Nephron (organoid): Measurements from ENCODE around the gene MSI2.

Source experiments
- H3K27ac Mint-ChIP-seq, 3 experiments: 2 replicates each; pipeline ENCODE4 v1.8.0; 2020; ENCODE audit warnings: mixed read lengths in 3 of 3, mild to moderate bottlenecking in 2 of 3, moderate library complexity in 1 of 3
- H3K27me3 Mint-ChIP-seq: 2 replicates; pipeline ENCODE4 v1.8.0; 2021; ENCODE audit warnings: low read depth, mild to moderate bottlenecking, moderate library complexity, mixed read lengths
- H3K36me3 Mint-ChIP-seq: 2 replicates; pipeline ENCODE4 v1.8.0; 2020; ENCODE audit warnings: low read depth, mixed read lengths
- H3K4me1 Mint-ChIP-seq: 2 replicates; pipeline ENCODE4 v1.8.0; 2020; ENCODE audit warnings: mixed read lengths
- H3K4me3 Mint-ChIP-seq, 3 experiments: 2 replicates each; pipeline ENCODE4 v1.8.0; 2020; ENCODE audit warnings: mild to moderate bottlenecking in 3 of 3, mixed read lengths in 3 of 3, moderate library complexity in 2 of 3
- H3K9me3 Mint-ChIP-seq: 2 replicates; pipeline ENCODE4 v1.8.0; 2020; ENCODE audit warnings: mixed read lengths
- CTCF ChIP-seq, 3 experiments: fragments of 200-600 bp; sonication (generic); IDR thresholded peaks; one replicate each; pipeline ENCODE4 v1.5.0; 2021; ENCODE audit warnings: antibody characterized with exemption in 3 of 3; ENCODE audit not compliant: unreplicated experiment in 3 of 3

Gene MSI2

GRCh38 chr17:57720386-57721035 is 464.2 kb downstream of the MSI2 start:
- Mint-ChIP-seq H3K36me3 (no peaks in the 10 kb centered on the region), H3K9me3 (no peaks in the 10 kb centered on the region), H3K4me3 (no peak overlapping the region), H3K27ac (no peak overlapping the region), H3K4me1 (peaks cover 29% of the 10 kb centered on the region), H3K27me3 (peaks cover 64% of the 10 kb centered on the region)
- TF ChIP-seq CTCF (IDR thresholded peaks at IDR 0.05; ENCODE audit: unreplicated experiment in 3 of 3): no peak

- Mint-ChIP-seq H3K9me3 (no peaks in the 10 kb centered on the region), H3K4me1 (peaks cover 30% of the 10 kb centered on the region), H3K27ac (peak overlapping the region; percentile 61 to 84 (median 69)), H3K4me3 (peak overlapping the region in 1 of 3 experiments; percentile 42), H3K27me3 (peaks cover 58% of the 10 kb centered on the region), H3K36me3 (no peaks in the 10 kb centered on the region)
- TF ChIP-seq CTCF (IDR thresholded peaks at IDR 0.05; ENCODE audit: unreplicated experiment in 3 of 3): no peak
These were observed 465.8 kb downstream of the MSI2 start for GRCh38 chr17:57721967-57722703.

- TF ChIP-seq CTCF (IDR thresholded peaks at IDR 0.05; ENCODE audit: unreplicated experiment in 3 of 3): no peak
- peak overlapping the region; percentile 61 to 84 (median 69) for H3K27ac Mint-ChIP-seq
- H3K27me3 Mint-ChIP-seq: peaks cover 53% of the 10 kb centered on the region
- no peaks in the 10 kb centered on the region for H3K9me3 Mint-ChIP-seq
- no peaks in the 10 kb centered on the region for H3K36me3 Mint-ChIP-seq
- peaks cover 30% of the 10 kb centered on the region for H3K4me1 Mint-ChIP-seq
- H3K4me3 Mint-ChIP-seq: peak overlapping the region in 1 of 3 experiments; percentile 42
These were observed 466.4 kb downstream of the MSI2 start for GRCh38 chr17:57722704-57723043.

GRCh38 chr17:57723427-57724025 is 467.2 kb downstream of the MSI2 start:
- no peak overlapping the region for H3K4me3 Mint-ChIP-seq
- peaks cover 37% of the 10 kb centered on the region for H3K4me1 Mint-ChIP-seq
- H3K9me3 Mint-ChIP-seq: no peaks in the 10 kb centered on the region
- no peak for TF ChIP-seq CTCF (IDR thresholded peaks at IDR 0.05; ENCODE audit: unreplicated experiment in 3 of 3)
- H3K36me3 Mint-ChIP-seq: no peaks in the 10 kb centered on the region
- H3K27me3 Mint-ChIP-seq: peaks cover 58% of the 10 kb centered on the region
- H3K27ac Mint-ChIP-seq: peak overlapping the region in 2 of 3 experiments; percentile 57 to 61

- Mint-ChIP-seq H3K9me3 (no peaks in the 10 kb centered on the region), H3K4me3 (no peak overlapping the region), H3K27ac (peak overlapping the region in 2 of 3 experiments; percentile 57 to 61), H3K4me1 (peaks cover 40% of the 10 kb centered on the region), H3K36me3 (no peaks in the 10 kb centered on the region), H3K27me3 (peaks cover 57% of the 10 kb centered on the region)
- TF ChIP-seq CTCF (IDR thresholded peaks at IDR 0.05; ENCODE audit: unreplicated experiment in 3 of 3): no peak
These were observed 467.9 kb downstream of the MSI2 start for GRCh38 chr17:57724026-57724728.
